Breast epithelium (tissue), 4 donors: ENCODE measurements around the gene JMY. TPM values are rescaled to one million over a fixed set of nuclear protein-coding genes. Genes with fewer than 3 reads are reported as not detected.

Experiments used
- DNase-seq, 2 donors: peaks; one replicate each; pipeline ENCODE4 v3.0.0-alpha.2; 2019; ENCODE audit warnings: low spot score in 2 of 2
- H3K27ac ChIP-seq, 2 donors: fragments of 200-600 bp; sonication (generic) in 1 of 2; one replicate each; pipeline ENCODE4 v1.5.1; 2016 to 2019; ENCODE audit warnings: mild to moderate bottlenecking in 1 of 2
- H3K27me3 ChIP-seq, 2 donors: fragments of 200-600 bp; sonication (generic) in 1 of 2; one replicate each; pipeline versions ENCODE4 v1.5.1 to v1.6.0; 2017 to 2019; ENCODE audit warnings: control low read depth in 1 of 2, mild to moderate bottlenecking in 1 of 2
- H3K36me3 ChIP-seq: fragments of 200-600 bp; one replicate; pipeline ENCODE4 v1.5.1; 2019
- H3K4me1 ChIP-seq, 2 donors: fragments of 200-600 bp; sonication (generic); one replicate each; pipeline ENCODE4 v1.5.1; 2016 to 2019; ENCODE audit warnings: control low read depth in 1 of 2
- H3K4me3 ChIP-seq, 3 donors: fragments of 200-600 bp; sonication (generic); 1 replicate in 2 of 3; 2 replicates in 1 of 3; pipeline ENCODE4 v1.5.1; 2016 to 2019; ENCODE audit warnings: mild to moderate bottlenecking in 3 of 3, moderate library complexity in 2 of 3
- H3K9me3 ChIP-seq, 2 donors: fragments of 200-600 bp; sonication (generic) in 1 of 2; one replicate each; pipeline ENCODE4 v1.5.1; 2016 to 2019; ENCODE audit warnings: control low read depth in 1 of 2
- CTCF ChIP-seq, 3 donors: fragments of 450-650 bp; IDR thresholded peaks; one replicate each; pipeline ENCODE4 v1.5.1; 2016 to 2017; ENCODE audit warnings: antibody characterized with exemption in 3 of 3, mild to moderate bottlenecking in 3 of 3, moderate library complexity in 3 of 3
- POLR2A ChIP-seq: fragments of 450-650 bp; IDR thresholded peaks from one replicate; pipeline ENCODE4 v1.6.1; 2016; ENCODE audit warnings: antibody characterized with exemption, mild to moderate bottlenecking, moderate library complexity
- POLR2AphosphoS5 ChIP-seq, 3 donors: sonication (generic); formaldehyde crosslinking; IDR thresholded peaks; one replicate each; pipeline ENCODE4 v1.6.1; 2017; ENCODE audit warnings: antibody characterized with exemption in 3 of 3
- intact Hi-C: fragments of 100-400 bp; cut with DNase I; formaldehyde crosslinking; loops from one replicate; pipeline ENCODE4 v1.15.1; 2023; ENCODE audit warnings: low total_unique reads
- total RNA-seq, 3 donors: library from RNA; depleted of rRNA; stranded (reverse); fragments of >200 nt; gene quantifications; one replicate each; pipeline ENCODE4 v1.1.0, GENCODE V29; 2016

The JMY gene
- total RNA-seq, 3 donors from 2014 or later: 15.8 to 29.9 (median 16.1) TPM

DNA sequence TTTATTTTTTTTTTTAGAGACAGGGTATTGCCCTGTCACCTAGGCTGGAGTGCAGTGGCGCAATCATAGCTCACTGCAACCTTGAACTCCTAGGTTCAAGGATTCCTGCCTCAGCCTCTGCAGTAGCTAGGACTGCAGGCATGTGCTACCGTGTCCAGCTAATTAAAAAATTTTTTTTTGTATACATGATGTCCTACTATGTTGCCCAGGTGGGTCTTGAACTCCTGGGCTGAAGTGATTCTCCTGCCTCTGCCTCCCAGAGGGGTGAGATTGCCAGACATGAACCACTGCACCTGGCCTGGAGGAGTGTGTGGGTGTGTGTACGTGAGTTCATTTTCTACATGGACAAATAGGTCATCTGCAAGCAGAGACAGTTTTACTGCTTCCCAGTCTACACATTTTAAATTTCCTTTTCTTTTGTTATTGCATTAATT, 33.8 kb downstream of the JMY start:
- DNase-seq: no peak
- TF ChIP-seq CTCF (IDR thresholded peaks at IDR 0.05): no peak
- TF ChIP-seq POLR2AphosphoS5 (IDR thresholded peaks at IDR 0.05): no peak
- no peak for TF ChIP-seq POLR2A
- Histone ChIP-seq H3K36me3 (no peaks in the 10 kb centered on the region), H3K27me3 (no peaks in the 10 kb centered on the region), H3K4me3 (no peak overlapping the region), H3K27ac (no peak overlapping the region), H3K4me1 (no peaks in the 10 kb centered on the region), H3K9me3 (peaks cover 5 to 18% of the 10 kb centered on the region in 2 donors)
- intact Hi-C loops: no loop called here

DNA sequence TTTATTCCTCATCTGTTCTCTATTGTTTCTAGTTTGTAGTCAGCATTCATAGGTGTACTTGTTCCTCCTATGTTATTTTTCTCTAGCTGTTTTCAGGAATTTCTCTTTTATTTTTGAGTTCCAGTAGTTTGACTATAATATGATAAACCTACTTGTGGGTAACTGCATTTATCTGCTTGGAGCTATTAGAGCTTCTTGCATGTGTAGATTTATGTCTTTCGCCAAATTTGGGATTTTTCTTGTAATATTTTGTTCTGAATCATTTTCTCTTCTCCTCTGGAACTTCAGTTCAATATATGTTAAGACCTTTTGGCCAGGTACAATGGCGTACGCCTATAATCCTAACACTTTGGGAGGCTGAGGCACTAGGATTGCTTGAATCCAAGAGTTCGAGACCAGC, 37.4 kb downstream of the JMY start:
- DNase-seq: no peak
- Histone ChIP-seq H3K9me3 (peaks cover 5 to 18% of the 10 kb centered on the region in 2 donors), H3K36me3 (no peaks in the 10 kb centered on the region), H3K4me3 (no peak overlapping the region), H3K4me1 (no peaks in the 10 kb centered on the region), H3K27ac (no peak overlapping the region), H3K27me3 (no peaks in the 10 kb centered on the region)
- no peak for TF ChIP-seq POLR2AphosphoS5 (IDR thresholded peaks at IDR 0.05)
- no peak for TF ChIP-seq CTCF (IDR thresholded peaks at IDR 0.05)
- no peak for TF ChIP-seq POLR2A
- intact Hi-C loops: no loop called here

GRCh38 chr5:79284846-79285245, 48.9 kb downstream of the JMY start:
- Histone ChIP-seq H3K9me3 (no peaks in the 10 kb centered on the region), H3K27ac (peak overlapping the region; percentile 38 to 52), H3K36me3 (no peaks in the 10 kb centered on the region), H3K27me3 (no peaks in the 10 kb centered on the region), H3K4me3 (no peak overlapping the region), H3K4me1 (no peaks in the 10 kb centered on the region)
- no peak for DNase-seq
- no peak for TF ChIP-seq POLR2A
- no peak for TF ChIP-seq POLR2AphosphoS5 (IDR thresholded peaks at IDR 0.05)
- intact Hi-C loops: no loop called here

- H3K36me3 ChIP-seq: no peaks in the 10 kb centered on the region
- intact Hi-C loops: no loop called here
Measured at GRCh38 chr5:79285285-79285684, 49.4 kb downstream of the JMY start.

GRCh38 chr5:79285833-79286232, 49.9 kb downstream of the JMY start:
- peak overlapping the region in 1 of 2 donors; percentile 46 for H3K27ac ChIP-seq
- TF ChIP-seq POLR2A (no peak), CTCF (IDR thresholded peaks at IDR 0.05) (no peak)
- no peaks in the 10 kb centered on the region for H3K36me3 ChIP-seq
- intact Hi-C loops: no loop called here
- H3K9me3 ChIP-seq: no peaks in the 10 kb centered on the region
- H3K4me3 ChIP-seq: peak overlapping the region in 1 of 3 donors; percentile 2
- no peak for DNase-seq
- no peaks in the 10 kb centered on the region for H3K27me3 ChIP-seq
- no peaks in the 10 kb centered on the region for H3K4me1 ChIP-seq

More at GRCh38 chr5:79285285-79285684, 49.4 kb downstream of the JMY start:
- no peaks in the 10 kb centered on the region for H3K9me3 ChIP-seq
- no peak overlapping the region for H3K4me3 ChIP-seq
- TF ChIP-seq POLR2AphosphoS5 (IDR thresholded peaks at IDR 0.05) (no peak), POLR2A (no peak), CTCF (IDR thresholded peaks at IDR 0.05) (no peak)
- H3K4me1 ChIP-seq: no peaks in the 10 kb centered on the region
- H3K27me3 ChIP-seq: no peaks in the 10 kb centered on the region
- DNase-seq: no peak
- peak overlapping the region; percentile 38 to 52 for H3K27ac ChIP-seq

- intact Hi-C loops: no loop called here
- no peaks in the 10 kb centered on the region for H3K9me3 ChIP-seq
- H3K36me3 ChIP-seq: no peaks in the 10 kb centered on the region
- no peaks in the 10 kb centered on the region for H3K27me3 ChIP-seq
- DNase-seq: no peak
- TF ChIP-seq POLR2AphosphoS5 (IDR thresholded peaks at IDR 0.05) (no peak), POLR2A (no peak), CTCF (IDR thresholded peaks at IDR 0.05) (no peak)
- no peak overlapping the region for H3K27ac ChIP-seq
- H3K4me3 ChIP-seq: no peak overlapping the region
- H3K4me1 ChIP-seq: no peaks in the 10 kb centered on the region
Measured at GRCh38 chr5:79287380-79287779, 51.4 kb downstream of the JMY start.
